K562 (cell line): ENCODE data around the gene SIRT5. TPM values are rescaled to one million over a fixed set of nuclear protein-coding genes. Genes with fewer than 3 reads are reported as not detected.

Experiments used
- ARID2 ChIP-seq: fragments of 450-650 bp; IDR thresholded peaks from 2 replicates; pipeline ENCODE4 v1.6.1; 2017; ENCODE audit warnings: antibody characterized with exemption, mild to moderate bottlenecking
- GATAD2B ChIP-seq: fragments of 450-650 bp; IDR thresholded peaks from 2 replicates; pipeline ENCODE4 v1.6.1; 2017; ENCODE audit warnings: mild to moderate bottlenecking, borderline replicate concordance
- MAFK ChIP-seq: IDR thresholded peaks from 2 replicates; pipeline ENCODE4 v1.6.1; 2011; ENCODE audit warnings: low read length, improper control_type of control experiment
- MEF2D ChIP-seq: conservative IDR thresholded peaks from 2 replicates; pipeline ENCODE4 v1.6.1; 2016; ENCODE audit warnings: low read depth, missing genetic modification characterization, missing compliant biosample characterization
- MTA1 ChIP-seq: fragments of 450-650 bp; IDR thresholded peaks from 2 replicates; pipeline ENCODE4 v1.6.1; 2017; ENCODE audit warnings: borderline replicate concordance
- NCOA4 ChIP-seq: fragments of 450-650 bp; IDR thresholded peaks from 2 replicates; pipeline ENCODE4 v1.6.1; 2018; ENCODE audit warnings: mild to moderate bottlenecking; ENCODE audit not compliant: partially characterized antibody
- NR2C1 ChIP-seq, 2 experiments: fragments of 450-650 bp; IDR thresholded peaks; 2 replicates each; pipeline ENCODE4 v1.6.1; 2017; ENCODE audit warnings: mild to moderate bottlenecking in 2 of 2, antibody characterized with exemption in 1 of 2, inconsistent platforms in 1 of 2, missing compliant biosample characterization in 1 of 2, missing genetic modification characterization in 1 of 2
- NR2C2 ChIP-seq, 2 experiments: fragments of 200-800 bp in 1 of 2; sonication (Bioruptor generic) in 1 of 2; sonication (generic) in 1 of 2; formaldehyde crosslinking in 1 of 2; IDR thresholded peaks; 2 replicates each; pipeline versions ENCODE4 v1.6.1 to v1.8.0; 2016 to 2022; ENCODE audit warnings: mild to moderate bottlenecking in 1 of 2, missing compliant biosample characterization in 1 of 2, missing genetic modification characterization in 1 of 2, missing genetic modification reagents in 1 of 2
- PHB ChIP-seq: fragments of 250-450 bp; sonication (Bioruptor Pico); IDR thresholded peaks from 2 replicates; pipeline ENCODE4 v1.5.0; 2021
- PHB2 ChIP-seq: fragments of 450-650 bp; IDR thresholded peaks from 2 replicates; pipeline ENCODE4 v1.6.1; 2017; ENCODE audit warnings: low read depth
- TSC22D4 ChIP-seq: fragments of 450-650 bp; IDR thresholded peaks from 2 replicates; pipeline ENCODE4 v1.6.1; 2016; ENCODE audit warnings: missing genetic modification characterization, missing biosample characterization, control low read depth
- YBX1 ChIP-seq: fragments of 450-650 bp; IDR thresholded peaks from 2 replicates; pipeline ENCODE4 v1.7.1; 2016; ENCODE audit warnings: mild to moderate bottlenecking
- polyA plus RNA-seq, 8 experiments: library from polyadenylated mRNA; depleted of rRNA in 4 of 8; stranded (reverse) in 5 of 8; unstranded in 3 of 8; fragments of >200 nt; fragmentation: Nextera tagmentation in 2 of 8; fragmentation: Illumina TruSeq in 1 of 8; extraction: Ambion mirVana in 2 of 8; extraction: Trizol in 1 of 8; gene quantifications; 2 replicates each; pipeline versions ENCODE4 v1.2.1 to v1.2.3, GENCODE V29; 2011 to 2014; ENCODE audit warnings: inconsistent platforms in 1 of 8, missing spikeins in 1 of 8
- total RNA-seq, 7 experiments: library from RNA; depleted of rRNA in 6 of 7; stranded (reverse); fragments of >200 nt in 6 of 7; fragmentation: Illumina TruSeq in 2 of 7; extraction: Trizol in 2 of 7; gene quantifications; 2 replicates each; pipeline versions ENCODE4 v1.2.1 to v1.2.3, GENCODE V29; 2011 to 2021; ENCODE audit warnings: low replicate concordance in 1 of 7
- TF ChIP-seq, protein P1 (sequence below): fragments of 450-650 bp; IDR thresholded peaks from 2 replicates; pipeline ENCODE4 v1.6.1; 2016; ENCODE audit warnings: borderline replicate concordance
- TF ChIP-seq, protein P2 (sequence below): fragments of 450-650 bp; formaldehyde crosslinking; IDR thresholded peaks from 2 replicates; pipeline ENCODE4 v1.4.0; 2022; ENCODE audit warnings: missing genetic modification characterization
- TF ChIP-seq, protein P3 (sequence below), 2 experiments: fragments of 450-650 bp; IDR thresholded peaks; 2 replicates each; pipeline ENCODE4 v1.6.1; 2016
- TF ChIP-seq, protein P4 (sequence below): fragments of 450-650 bp; IDR thresholded peaks from 2 replicates; pipeline ENCODE4 v1.7.0; 2016; ENCODE audit warnings: borderline replicate concordance

SIRT5 gene
- total and polyA plus RNA-seq, 9 of the 15 experiments (the other 6 are each of a cell fraction or from before 2014, with no cell fraction given), result 2.1 to 15.7 (median 11.4) TPM

DNA sequence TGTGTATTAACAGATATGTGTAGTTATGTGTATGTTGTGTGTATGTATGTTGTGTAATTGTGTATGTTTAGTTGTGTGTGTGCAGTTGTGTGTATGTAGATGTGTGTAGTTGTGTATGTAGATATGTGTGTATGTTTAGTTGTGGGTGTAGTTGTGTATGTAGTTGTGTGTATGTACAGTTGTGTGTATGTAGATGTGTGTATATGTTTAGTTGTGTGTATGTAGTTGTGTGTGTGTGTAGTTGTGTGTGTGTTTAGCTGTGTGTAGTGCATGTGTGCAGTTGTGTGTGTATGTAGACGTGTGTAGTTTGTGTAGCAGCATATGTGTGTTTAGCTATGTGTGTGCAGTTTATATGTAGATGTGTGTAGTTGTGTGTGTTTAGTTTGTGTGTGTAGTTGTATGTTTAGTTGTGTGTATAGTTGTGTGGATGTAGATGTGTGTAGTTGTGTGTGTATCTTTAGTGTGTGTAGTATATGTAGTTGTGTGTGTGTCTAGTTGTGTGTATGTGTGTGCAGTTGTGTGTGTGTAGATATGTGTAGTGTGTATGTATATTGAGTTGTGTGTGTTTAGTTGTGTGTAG lies 16.3 kb downstream of the SIRT5 start (continued):
- 0 out of 2 replicates have a peak, but pooled peaks have one; percentile 50 for TF ChIP-seq TSC22D4
- TF ChIP-seq, protein P1, sequence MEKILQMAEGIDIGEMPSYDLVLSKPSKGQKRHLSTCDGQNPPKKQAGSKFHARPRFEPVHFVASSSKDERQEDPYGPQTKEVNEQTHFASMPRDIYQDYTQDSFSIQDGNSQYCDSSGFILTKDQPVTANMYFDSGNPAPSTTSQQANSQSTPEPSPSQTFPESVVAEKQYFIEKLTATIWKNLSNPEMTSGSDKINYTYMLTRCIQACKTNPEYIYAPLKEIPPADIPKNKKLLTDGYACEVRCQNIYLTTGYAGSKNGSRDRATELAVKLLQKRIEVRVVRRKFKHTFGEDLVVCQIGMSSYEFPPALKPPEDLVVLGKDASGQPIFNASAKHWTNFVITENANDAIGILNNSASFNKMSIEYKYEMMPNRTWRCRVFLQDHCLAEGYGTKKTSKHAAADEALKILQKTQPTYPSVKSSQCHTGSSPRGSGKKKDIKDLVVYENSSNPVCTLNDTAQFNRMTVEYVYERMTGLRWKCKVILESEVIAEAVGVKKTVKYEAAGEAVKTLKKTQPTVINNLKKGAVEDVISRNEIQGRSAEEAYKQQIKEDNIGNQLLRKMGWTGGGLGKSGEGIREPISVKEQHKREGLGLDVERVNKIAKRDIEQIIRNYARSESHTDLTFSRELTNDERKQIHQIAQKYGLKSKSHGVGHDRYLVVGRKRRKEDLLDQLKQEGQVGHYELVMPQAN, result peak; percentile 78; the same call in 1 of the 2 replicates
- peak; percentile 37 for TF ChIP-seq ARID2
- no peak for TF ChIP-seq MEF2D (tag)
- TF ChIP-seq YBX1, result 0 out of 2 replicates have a peak, but pooled peaks have one; percentile 13
- TF ChIP-seq MTA1, result no peak
- TF ChIP-seq PHB2, result 0 out of 2 replicates have a peak, but pooled peaks have one; percentile 54
- TF ChIP-seq GATAD2B, result no peak
- TF ChIP-seq NR2C2 (CRISPR knock-in tag; IDR thresholded peaks at IDR 0.05), result 0 out of 2 replicates have a peak, but pooled peaks have one; percentile 21
- TF ChIP-seq NR2C2 (tag; IDR thresholded peaks at IDR 0.05), result no peak
- 0 out of 2 replicates have a peak, but pooled peaks have one; percentile 37 for TF ChIP-seq NR2C1 (IDR thresholded peaks at IDR 0.05)
- TF ChIP-seq NR2C1 (tag; IDR thresholded peaks at IDR 0.05), result no peak
- TF ChIP-seq, protein P2, sequence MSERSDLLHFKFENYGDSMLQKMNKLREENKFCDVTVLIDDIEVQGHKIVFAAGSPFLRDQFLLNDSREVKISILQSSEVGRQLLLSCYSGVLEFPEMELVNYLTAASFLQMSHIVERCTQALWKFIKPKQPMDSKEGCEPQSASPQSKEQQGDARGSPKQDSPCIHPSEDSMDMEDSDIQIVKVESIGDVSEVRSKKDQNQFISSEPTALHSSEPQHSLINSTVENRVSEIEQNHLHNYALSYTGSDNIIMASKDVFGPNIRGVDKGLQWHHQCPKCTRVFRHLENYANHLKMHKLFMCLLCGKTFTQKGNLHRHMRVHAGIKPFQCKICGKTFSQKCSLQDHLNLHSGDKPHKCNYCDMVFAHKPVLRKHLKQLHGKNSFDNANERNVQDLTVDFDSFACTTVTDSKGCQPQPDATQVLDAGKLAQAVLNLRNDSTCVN (CRISPR knock-in tag), result 0 out of 2 replicates have a peak, but pooled peaks have one; percentile 26
- TF ChIP-seq, protein P3, sequence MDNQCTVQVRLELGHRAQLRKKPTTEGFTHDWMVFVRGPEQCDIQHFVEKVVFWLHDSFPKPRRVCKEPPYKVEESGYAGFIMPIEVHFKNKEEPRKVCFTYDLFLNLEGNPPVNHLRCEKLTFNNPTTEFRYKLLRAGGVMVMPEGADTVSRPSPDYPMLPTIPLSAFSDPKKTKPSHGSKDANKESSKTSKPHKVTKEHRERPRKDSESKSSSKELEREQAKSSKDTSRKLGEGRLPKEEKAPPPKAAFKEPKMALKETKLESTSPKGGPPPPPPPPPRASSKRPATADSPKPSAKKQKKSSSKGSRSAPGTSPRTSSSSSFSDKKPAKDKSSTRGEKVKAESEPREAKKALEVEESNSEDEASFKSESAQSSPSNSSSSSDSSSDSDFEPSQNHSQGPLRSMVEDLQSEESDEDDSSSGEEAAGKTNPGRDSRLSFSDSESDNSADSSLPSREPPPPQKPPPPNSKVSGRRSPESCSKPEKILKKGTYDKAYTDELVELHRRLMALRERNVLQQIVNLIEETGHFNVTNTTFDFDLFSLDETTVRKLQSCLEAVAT (IDR thresholded peaks at IDR 0.05), result peak; percentile 60 to 76; a peak in 1 of 4 replicates
- TF ChIP-seq MAFK, result no peak
- peak; percentile 36 for TF ChIP-seq NCOA4
- TF ChIP-seq, protein P4, sequence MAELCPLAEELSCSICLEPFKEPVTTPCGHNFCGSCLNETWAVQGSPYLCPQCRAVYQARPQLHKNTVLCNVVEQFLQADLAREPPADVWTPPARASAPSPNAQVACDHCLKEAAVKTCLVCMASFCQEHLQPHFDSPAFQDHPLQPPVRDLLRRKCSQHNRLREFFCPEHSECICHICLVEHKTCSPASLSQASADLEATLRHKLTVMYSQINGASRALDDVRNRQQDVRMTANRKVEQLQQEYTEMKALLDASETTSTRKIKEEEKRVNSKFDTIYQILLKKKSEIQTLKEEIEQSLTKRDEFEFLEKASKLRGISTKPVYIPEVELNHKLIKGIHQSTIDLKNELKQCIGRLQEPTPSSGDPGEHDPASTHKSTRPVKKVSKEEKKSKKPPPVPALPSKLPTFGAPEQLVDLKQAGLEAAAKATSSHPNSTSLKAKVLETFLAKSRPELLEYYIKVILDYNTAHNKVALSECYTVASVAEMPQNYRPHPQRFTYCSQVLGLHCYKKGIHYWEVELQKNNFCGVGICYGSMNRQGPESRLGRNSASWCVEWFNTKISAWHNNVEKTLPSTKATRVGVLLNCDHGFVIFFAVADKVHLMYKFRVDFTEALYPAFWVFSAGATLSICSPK, result peak; percentile 93; the same call in 1 of the 2 replicates
- TF ChIP-seq PHB (CRISPR knock-in tag), result no peak
